ENCODE measurements around the gene GGCT.

Gene GGCT

GRCh38 chr7:30474893-30475292 is 29.7 kb downstream of the GGCT start:
- DNase-seq (ENCODE audit: low spot score) = no peak
- in situ Hi-C loops (cut with MboI; ENCODE audit: low sequenced_read_pairs, unreplicated experiment) = no loop called here
- TF ChIP-seq CTCF (IDR thresholded peaks at IDR 0.05; ENCODE audit: borderline replicate concordance, control extremely low read depth, extremely low read depth, insufficient read depth, missing control alignments) = no peak

DNA sequence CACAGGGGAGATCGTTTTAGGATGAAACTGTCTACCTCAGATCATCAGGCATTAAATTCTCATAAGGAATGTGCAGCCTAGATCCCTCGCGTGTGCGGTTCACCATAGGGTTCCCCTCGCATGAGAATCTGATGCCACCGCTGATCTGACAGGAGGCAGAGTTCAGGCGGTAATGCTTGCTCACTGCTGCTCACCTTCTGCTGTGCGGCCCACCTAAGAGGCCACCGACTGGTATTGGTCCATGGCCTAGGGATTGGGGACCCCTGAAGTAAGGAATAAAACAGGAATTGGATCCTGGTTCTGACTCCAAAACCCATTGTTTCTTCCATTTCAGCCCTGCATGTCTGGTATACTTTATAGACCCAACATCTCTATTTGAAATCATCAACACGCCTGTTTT is 30.1 kb downstream of the GGCT start:
- TF ChIP-seq CTCF (IDR thresholded peaks at IDR 0.05; ENCODE audit: borderline replicate concordance, control extremely low read depth, extremely low read depth, insufficient read depth, missing control alignments) = no peak
- in situ Hi-C loops (cut with MboI; ENCODE audit: low sequenced_read_pairs, unreplicated experiment) = no loop called here
- DNase-seq (ENCODE audit: low spot score) = no peak

- in situ Hi-C loops (cut with MboI; ENCODE audit: low sequenced_read_pairs, unreplicated experiment) = no loop called here
- DNase-seq (ENCODE audit: low spot score) = no peak
- no peak for TF ChIP-seq CTCF (IDR thresholded peaks at IDR 0.05; ENCODE audit: borderline replicate concordance, control extremely low read depth, extremely low read depth, insufficient read depth, missing control alignments)
These were observed 30.7 kb downstream of the GGCT start for GRCh38 chr7:30473903-30474302.

DNA sequence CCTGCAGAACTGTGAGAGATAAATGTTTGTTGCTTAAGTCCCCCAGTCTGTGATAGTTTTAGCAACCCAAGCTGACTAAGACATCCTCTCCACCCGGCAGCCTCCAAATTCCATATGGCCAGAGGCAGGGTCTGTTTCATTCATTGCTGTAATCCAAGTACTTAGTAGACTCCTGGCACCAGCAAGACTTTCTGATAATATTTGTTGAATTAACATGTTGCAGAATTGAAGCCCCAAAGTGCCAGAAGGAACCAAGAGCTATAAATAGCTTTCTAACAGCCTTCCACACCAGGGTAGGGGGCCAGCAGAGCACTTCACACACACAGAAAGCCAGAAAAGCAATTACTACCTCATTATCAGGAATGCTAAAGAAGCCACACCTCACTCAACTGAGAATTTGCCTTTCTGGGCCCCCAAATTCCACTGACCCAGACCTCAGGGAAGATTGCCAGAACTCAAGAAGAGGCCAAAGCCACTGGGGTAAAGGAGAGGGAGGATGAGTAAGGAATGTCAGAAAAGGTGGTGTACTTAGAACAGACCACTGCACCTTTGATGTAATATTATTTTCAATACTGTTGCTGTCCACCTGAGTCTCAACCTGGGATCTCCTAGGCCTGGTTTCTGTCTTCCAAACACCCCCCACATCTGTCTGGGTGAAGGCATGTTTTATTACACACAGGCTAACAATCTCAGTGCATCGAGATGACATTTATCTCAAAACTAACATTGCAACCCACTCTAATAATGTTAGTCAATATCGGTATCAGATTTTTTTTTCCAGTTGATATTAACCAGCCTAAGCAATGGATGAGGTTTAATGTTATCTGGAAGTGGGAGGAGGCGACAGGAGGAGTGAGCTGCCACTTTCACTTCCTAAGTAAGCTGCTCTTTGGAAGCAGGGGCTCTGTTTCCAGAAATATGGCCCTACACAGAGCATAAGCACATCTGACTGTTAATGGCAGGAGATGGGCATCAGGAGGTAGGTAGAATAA is 31.5 kb downstream of the GGCT start:
- in situ Hi-C loops (cut with MboI; ENCODE audit: low sequenced_read_pairs, unreplicated experiment) = no loop called here
- no peak for TF ChIP-seq CTCF (IDR thresholded peaks at IDR 0.05; ENCODE audit: borderline replicate concordance, control extremely low read depth, extremely low read depth, insufficient read depth, missing control alignments)
- no peak for DNase-seq (ENCODE audit: low spot score)

GRCh38 chr7:30472081-30472783 is 32.4 kb downstream of the GGCT start:
- in situ Hi-C loops (cut with MboI; ENCODE audit: low sequenced_read_pairs, unreplicated experiment) = no loop called here
- no peak for TF ChIP-seq CTCF (IDR thresholded peaks at IDR 0.05; ENCODE audit: borderline replicate concordance, control extremely low read depth, extremely low read depth, insufficient read depth, missing control alignments)

GRCh38 chr7:30471205-30471604 is 33.4 kb downstream of the GGCT start:
- no peak for DNase-seq (ENCODE audit: low spot score)
- in situ Hi-C loops (cut with MboI; ENCODE audit: low sequenced_read_pairs, unreplicated experiment) = no loop called here
- no peak for TF ChIP-seq CTCF (IDR thresholded peaks at IDR 0.05; ENCODE audit: borderline replicate concordance, control extremely low read depth, extremely low read depth, insufficient read depth, missing control alignments)

More at GRCh38 chr7:30472081-30472783, 32.4 kb downstream of the GGCT start:
- no peak for DNase-seq (ENCODE audit: low spot score)
